HL-60/S4 treated with phorbol 12-myristate 13-acetate at 8.2 ng/mL for 4 days and 3 days (cell line): ENCODE results near the gene SYF2.
"Not testable (repeated sequence)": the region's sequence is repeated elsewhere in the genome, so short reads cannot be mapped to it uniquely, and the experiment has no call there.

Experiments
- in situ Hi-C: fragments of 300-500 bp; cut with MboI; formaldehyde crosslinking; loops from 2 replicates; pipeline ENCODE4 v1.15.0; 2022; ENCODE audit warnings: low sequenced_read_pairs

The SYF2 gene

DNA sequence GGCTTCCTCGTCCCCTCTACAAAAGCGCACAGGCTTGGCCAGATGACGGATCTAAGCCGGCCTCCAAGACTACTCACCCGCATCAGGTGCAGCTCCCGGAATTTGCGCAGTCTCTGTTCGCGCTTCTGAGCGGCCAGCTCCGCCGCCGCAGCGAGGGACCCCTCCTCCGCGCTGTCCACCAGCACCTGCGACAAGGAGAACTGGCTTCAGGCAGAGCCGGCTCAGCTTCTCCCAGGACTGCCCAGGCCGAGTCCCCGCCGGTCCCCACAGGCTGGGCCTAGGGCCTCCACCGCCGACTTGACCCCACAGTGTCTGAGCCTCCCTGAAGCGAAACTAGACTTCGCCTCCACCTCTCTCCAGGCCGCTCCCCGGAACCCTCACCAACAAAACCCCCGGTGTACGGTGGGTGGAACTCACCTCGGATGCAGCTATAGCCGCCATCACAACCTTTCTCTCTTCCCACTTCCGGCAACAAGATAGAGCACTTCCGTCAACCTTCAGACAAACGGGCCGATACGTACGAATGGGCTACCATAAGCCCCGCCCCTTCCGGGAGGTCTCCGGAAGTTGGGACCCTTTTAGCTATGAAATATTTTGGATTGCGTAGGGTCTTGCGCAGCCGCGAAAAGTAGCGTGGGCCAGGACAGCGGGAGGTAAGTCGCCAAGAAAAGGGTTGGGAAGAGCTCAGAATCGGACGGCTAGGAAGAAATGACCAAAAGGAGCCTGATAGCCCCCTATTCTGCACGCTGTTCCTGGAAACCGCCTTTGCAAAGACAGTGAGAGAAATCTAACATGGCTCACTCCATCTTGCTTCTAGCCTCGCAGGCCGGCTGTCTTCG is at the start of gene SYF2:
SYF2 (minus strand) TSS at position 476 of the 839 bp plus-strand sequence; CDS start at position 441, 35 bp downstream.
- in situ Hi-C loops = no loop called here

DNA sequence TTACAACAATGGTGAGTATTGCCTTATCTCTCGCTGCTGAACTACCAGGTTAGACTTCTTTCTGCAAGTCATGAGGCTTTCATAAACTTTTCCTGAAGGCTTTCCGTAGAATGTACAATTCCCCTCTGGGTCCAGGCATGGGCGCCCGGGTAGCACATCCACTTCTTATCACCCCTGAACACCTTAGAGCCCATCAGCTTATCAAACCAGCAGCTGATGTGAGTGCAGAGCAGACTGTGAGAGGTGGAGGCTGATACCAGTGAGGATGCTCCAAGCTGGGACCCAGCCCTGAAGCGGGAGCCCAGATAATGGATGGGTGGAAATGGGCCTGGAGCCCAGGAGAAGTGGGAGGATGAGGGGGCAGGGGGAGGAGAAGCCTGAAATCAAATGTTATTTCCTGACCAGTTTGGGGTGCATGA is 47.4 kb upstream of the SYF2 start:
- in situ Hi-C loops = not testable (repeated sequence)

DNA sequence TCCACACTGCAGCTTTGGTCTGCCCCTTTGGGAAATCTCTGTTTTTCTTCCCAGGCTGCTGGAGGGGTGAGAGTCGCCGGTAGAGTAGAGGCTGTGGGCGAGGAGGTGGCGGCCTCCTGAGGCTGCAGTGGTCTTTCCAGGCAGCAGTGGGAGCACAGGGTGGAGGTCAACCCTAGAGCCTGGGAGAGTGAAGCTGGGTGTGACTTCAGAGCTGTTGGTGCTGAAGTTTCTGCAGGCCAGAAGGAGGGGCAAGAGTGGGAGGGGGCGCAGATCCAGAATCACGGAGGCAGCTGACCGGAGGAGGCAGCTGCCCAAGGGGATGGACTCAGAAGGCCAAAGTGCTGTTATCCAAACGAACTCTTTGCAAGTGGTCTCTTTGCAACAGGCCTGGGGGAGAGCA is 46.5 kb upstream of the SYF2 start:
- in situ Hi-C loops = not testable (repeated sequence)

DNA sequence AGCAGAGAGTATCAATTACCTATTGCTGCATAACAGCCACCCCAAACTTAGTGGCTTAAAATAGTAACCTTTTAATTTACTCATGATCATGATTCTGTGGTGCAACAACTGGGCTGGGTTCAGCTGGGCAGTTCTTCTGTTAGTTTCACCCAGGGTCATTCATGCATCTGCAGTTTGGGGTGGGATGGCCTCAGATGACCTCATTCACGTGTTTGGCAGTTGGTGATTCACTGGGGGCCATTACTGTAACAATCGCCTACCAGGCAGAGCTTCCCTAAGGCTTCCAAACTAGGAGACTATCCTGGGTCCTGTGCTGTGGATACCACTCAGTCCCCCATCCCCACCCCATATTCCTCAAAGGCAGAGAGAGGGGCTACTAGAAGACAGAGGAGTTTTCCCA is 46.1 kb upstream of the SYF2 start:
- in situ Hi-C loops = not testable (repeated sequence)

DNA sequence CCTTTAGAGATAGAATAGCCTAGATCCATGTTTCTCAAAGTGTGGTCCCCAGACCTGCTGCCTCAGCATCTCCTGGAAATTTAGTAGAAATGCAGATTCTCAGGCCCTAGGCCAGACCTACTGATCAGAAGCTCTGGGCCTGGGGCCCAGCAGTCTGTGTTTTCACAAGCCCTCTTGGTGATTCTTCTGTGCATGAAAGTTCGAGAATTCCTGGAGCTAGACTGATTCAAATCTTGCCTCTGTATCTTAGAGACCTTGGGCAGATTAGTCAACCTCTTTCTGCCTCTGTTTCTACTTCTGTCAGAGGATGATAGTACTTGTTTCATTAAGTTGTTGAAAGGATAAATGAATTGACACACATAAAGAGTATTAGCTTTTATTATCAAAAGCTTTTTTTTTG is 45.0 kb upstream of the SYF2 start:
- in situ Hi-C loops = not testable (repeated sequence)

DNA sequence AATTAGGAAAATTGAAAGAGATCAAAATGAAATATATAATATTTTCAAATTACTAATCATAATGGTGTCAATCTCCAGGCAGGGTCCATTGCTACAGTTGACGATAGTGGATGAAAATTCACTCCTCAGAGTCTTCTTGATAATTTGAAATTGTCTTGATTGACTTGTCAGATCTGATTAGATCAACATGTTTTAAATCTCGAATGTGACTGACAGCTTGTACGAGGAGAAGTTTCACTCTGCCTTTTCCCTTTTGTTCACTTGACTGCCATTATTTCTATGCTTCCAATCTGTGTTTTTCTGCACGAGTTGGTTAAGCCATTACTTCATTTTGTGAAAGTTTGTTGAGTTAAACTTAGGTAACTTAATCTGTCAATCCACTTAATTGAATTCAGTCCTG is 43.3 kb upstream of the SYF2 start:
- in situ Hi-C loops = not testable (repeated sequence)

DNA sequence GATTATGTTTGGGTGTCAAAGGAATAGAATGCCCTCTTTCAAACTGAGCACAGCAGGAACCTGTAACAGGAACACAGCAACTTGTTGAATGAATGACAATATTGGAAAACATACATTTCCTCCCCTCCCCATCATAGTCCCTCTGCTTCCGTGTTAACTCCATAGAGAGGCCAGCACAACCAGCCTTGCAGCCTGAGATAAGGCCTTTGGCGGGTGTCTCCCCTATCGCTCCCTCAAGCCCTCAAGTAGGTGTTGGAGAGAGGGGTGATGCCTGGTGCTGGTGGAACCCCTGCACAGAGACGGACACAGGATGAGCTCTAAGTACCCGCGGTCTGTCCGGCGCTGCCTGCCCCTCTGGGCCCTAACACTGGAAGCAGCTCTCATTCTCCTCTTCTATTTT is 39.9 kb upstream of the SYF2 start, which contains the start of gene RHD:
RHD (plus strand) TSS at position 272 of the 400 bp plus-strand sequence; CDS start at position 311, 39 bp downstream.
- in situ Hi-C loops = not testable (repeated sequence)

DNA sequence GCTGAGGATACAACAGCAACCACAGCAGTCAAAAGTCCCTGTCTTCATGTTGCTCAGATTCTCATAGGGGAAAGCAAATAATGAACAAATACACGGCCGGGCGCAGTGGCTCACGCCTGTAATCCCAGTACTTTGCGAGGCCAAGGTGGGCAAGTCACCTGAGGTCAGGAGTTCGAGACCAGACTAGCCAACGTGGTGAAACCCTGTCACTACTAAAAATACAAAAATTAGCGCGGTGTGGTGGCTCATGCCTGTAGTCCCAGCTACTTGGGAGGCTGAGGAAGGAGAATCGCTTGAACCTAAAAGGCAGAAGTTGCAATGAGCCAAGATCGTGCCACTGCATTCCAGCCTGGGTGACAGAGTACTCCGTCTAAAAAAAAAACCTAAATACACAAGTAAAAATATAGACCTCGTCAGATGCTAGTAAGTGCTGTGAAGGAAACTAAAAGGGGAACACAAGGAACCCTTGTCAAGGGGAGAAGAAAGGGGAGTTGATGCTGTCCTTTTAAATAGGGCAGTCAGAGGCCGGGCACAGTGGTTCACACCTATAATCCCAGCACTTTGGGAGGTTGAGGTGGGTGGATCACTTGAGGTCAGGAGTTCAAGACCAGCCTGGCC is 36.0 kb upstream of the SYF2 start:
- in situ Hi-C loops = not testable (repeated sequence)

DNA sequence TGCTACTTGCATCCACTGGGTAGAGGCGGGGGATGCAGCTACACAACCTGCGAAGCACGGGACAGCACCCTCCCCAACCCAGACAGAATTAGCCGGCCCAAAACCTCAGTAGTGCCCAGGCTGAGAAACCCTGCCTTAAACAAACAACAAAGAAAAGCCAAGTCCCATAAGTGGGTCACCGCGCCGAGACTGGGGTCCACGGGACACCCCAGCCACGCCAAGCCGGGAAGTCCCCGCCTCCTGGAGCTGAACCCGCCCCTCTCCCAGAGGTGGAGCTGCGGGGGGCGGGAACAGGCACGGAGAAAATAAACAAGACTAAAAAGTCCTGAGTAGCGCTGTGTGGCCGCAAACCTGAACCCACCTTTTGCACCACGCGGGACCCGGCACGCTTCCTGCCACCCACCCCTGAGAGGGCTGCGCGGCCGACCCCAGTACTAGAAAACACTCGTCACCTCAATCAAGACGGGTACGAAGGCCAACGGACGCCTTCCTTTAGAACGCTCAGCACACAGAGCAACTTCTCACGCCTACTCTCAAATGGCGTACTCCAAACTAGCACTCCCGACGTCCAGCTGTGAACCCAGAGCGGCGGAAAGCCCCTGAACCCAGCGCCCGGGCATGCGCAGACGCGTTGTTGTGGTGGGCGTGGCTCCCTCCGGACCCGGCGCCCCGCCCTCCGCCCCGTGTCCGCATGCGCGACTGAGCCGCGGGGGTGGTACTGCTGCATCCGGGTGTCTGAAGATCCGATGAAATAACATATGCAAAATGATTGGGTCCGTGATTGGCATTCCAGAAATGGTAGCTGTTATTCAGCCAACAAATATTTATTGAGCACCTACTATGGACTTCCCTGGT is 35.2 kb upstream of the SYF2 start:
- in situ Hi-C loops = not testable (repeated sequence)

DNA sequence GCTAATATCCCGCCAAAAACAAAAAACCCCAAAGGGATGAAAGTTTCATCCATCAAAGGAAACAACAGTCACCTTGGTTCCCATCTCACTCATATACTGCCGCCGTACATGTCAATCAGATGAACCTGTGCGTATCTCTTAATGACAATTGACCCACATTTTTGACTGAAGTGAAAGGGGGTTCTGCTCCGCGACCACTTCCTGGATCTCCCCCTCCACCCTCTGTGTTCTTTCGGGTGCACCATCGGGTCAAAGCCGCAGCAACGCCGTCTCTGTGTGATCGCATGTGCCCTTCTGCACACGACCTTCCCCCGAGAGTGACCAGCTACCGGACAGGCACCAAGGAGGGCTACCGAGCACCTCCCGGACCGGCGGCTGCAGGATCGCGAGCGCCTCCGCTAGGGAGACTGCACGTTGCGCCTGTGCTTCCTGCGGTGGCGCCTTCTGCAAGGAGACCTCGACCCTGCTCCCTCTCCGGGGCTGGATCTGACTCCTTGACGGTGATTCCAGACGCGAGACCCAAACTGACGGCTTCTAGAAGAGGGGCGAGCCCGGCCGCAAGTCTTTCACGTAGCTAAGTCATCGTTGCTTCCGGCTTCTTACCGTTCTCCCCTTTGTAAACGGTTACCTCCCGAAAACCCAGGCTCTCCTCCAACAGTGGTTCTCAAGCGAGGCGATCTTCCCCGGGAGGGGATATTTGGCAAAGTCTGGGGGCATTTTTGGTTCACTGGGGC is 34.4 kb upstream of the SYF2 start:
- in situ Hi-C loops = not testable (repeated sequence)

DNA sequence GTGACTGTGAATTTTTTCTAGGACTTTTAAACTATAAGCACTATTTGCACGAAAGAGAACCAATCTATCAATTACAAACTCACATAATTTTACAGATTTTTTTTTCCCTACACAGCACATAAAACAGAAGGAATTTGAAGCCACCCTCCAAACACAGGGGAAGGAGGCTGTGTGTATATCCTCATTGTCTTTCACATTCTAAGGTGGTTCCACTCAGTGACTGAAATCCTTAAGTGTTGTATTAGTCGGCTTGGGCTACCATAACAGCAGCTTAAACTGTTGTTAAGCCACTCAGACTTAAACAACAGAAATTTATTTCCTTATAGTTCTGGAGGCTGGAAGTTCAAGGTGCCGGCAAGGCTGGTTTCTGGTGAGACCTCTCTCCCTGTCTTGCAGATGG is 28.0 kb upstream of the SYF2 start:
- in situ Hi-C loops = not testable (repeated sequence)

DNA sequence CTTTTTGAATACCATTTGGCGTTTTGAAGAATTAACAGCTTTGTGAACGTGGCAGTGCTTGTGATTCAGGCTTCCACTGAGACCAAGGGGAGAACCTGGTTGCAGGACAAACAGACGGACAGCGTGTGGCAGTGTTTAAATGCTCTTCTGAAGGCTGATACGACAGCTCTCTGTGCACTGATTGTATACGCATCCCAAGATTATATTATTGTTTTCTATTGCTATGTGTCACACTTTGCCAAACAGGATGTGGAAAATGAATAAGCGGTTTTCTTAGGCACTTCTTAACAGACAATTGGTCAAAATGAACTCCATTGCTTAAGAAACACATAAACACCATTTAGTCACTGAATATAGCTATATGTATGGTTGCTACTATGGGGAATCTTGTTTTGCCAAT is 27.5 kb upstream of the SYF2 start:
- in situ Hi-C loops = not testable (repeated sequence)

DNA sequence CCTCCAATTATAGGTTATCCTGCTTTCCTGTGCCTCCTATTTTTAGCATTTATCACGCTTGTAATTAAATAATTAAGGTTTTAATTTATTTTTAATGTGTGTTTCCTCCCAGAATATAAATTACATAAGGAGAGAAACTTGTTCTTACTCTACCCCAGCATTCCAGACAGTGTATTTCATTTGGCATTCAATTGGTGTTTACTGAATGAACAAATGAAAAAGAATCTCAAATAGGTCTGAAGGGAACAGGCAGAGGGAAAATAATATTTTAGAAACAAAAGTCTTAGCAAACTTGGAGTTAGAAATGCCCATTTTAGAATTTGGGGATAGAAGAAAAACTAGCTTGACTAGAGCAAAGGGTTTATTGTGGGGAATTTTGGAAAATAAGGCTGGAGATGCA is 24.9 kb upstream of the SYF2 start:
- in situ Hi-C loops = no loop called here

DNA sequence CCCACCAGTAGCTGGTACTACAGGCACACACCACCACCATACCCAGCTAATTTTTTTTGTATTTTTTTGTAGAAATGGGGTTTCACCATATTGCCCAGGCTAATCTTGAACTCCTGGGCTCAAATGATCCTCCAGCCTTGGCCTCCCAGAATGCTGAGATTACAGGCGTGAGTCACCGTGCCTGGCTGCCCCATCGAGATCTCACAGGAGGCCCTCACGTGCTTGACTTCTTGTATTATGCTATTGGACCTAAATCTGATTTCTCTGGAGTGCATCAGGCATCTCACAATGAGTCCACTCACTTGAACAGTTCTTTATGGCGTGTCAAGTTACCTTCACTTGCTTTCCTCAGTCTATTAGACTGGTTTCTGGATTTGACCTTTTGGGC is 24.3 kb upstream of the SYF2 start:
- in situ Hi-C loops = no loop called here

DNA sequence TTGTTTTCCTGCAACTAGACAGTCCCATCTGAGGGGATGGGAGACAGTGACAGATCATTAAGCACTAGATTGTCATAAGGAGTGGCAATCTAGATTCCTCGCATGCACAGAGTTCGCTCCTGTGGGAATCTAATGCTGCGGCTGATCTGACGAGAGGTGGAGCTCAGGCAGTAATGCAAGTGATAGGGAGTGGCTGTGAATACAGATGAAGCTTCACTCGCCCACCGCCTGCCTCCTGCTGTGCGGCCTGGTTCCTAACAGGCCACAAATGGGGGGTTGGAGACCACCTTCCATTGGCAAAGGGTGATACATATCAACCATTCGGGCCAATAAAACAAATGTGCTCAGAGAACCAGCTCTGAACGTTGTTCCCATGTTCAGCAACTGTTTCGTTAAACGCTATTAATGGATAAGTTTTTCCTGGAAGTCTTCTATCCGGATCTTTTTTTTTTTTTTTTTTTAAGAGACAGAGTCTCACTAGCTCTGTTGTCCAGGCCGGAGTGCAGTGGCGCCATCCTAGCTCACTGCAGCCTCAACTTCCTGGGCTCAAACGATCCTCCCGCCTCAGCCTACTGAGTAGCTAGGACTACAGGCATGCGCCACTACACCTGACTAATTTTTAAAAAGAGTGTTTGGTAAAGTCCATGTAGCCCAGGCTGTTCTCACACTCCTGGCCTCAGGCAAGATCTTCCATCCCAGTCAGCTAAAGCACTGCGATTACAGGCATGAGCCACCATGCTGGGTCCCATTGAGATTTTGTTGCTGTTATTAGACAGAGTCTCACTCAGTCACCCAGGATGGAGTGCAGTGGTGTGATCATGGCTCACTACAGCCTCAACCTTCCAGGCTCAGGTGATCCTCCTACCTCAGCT is 23.6 kb upstream of the SYF2 start:
- in situ Hi-C loops = no loop called here

DNA sequence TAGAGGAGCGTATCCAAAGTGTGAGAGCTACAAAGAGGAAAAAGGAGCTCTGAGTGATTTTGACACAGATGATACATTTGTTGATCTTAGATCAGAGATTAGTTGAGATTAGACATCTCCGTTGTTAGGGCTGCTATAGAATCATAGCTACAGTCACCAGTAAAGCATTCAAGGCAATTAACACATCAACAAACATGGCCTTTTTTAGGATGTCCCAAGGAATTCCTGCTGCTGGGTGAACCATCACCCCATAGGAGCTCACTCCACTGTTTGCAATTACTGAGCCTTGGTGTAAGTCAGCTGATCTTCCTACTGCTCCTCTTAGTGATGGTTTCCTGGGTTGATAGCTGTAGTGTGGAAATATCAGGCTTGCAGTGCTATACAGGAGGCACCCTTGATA is 21.6 kb upstream of the SYF2 start:
- in situ Hi-C loops = no loop called here

DNA sequence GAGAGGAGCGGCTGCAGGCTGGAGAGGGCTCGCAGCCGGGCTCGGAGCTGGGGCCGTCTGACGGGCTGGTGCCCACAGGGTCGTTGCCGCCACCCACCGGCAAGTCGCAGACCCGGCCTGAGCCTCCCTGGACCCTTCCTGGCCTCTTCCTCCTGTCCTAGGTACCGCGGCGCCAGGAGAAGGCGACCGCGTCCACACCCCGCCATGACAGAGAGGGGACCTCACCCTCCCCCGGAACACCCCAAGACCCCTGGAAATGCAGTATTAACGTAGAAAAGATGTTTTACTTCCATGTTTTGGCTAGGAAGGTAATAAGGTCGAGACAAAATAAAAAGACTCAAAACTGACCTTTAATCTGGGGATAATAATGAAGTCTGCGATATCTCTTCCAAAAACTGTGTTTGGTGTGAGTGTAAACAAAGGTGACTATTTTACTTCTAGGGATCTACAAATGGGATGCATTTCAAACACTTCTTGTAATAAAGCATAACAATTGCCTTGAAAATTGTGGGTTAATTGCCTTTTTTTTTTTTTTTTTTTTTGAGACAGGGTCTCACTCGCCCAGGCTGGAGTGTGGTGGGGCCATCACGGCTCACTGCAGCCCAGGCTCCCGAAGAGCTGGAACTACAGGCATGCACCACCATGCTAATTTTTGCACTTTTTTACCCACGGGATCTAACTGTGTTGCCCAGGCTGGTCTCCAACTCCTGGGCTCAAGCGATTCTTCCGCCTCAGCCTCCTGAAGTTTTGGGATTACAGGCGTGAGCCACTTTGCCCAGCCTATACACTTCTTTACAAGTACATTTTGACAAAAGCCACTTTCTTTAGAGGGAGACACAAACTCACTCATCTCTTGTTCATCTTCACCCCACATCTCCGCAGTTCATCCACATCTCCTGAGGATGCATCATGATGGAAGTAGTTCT is 15.8 kb upstream of the SYF2 start:
- in situ Hi-C loops = no loop called here

DNA sequence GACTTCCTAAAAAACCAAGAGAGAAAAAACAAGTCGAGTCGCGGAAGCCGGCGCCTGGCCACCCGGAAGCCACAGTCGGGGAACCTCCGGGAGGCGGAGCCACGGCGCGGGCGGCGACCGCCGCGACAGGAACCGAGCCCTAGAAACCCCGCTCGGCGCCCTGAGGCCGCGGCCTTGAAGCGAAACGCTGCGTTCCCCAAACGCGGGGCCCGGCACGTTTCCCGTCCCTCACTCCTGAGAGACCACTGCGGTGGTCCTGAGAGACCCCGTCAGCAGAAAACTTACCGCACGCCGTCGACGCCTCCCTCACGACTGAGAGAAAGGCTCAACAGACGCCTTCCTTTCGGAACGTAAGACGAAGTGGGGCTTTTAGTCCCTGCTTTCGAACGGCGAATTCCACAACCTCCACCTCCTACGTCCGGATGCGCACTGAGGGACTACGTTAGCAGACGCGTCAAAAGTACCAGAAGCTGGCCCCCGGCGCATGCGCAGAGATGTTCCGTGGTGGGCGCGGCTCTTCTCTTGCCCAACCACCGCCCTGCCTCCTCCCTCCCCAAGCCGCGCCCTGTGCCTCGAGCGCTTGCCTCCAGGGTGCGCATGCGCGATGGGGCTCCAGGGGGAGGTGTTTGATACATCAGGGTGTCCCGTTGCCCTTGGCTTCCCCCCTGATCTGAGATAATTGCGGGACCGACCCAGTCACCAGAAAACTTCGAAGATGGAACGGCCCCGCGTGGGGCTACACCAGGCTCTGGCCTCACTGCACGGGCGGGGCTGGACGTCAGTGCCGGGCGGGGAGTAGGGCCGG is 14.9 kb upstream of the SYF2 start, which contains the start of gene RSRP1:
RSRP1 (minus strand) TSS at position 431 of the 805 bp plus-strand sequence. CDS start 491 bp downstream, outside the sequence.
- in situ Hi-C loops = no loop called here
